GM23338 (cell line): ENCODE measurements around the gene ANKRD40. TPM values are rescaled to one million over a fixed set of nuclear protein-coding genes. Genes with fewer than 3 reads are reported as not detected.

ENCODE experiments used
- ATAC-seq: fragments of 200-7000 bp; cut with Tn5 transposase; 3 replicates; pipeline ENCODE4 v1.9.1; 2020
- DNase-seq: peaks from one replicate; pipeline ENCODE4 v3.0.0-alpha.2; 2015; ENCODE audit warnings: low spot score
- H2AFZ ChIP-seq: fragments of 200-600 bp; sonication (generic); 2 replicates; pipeline ENCODE4 v1.8.0; 2016; ENCODE audit warnings: antibody characterized with exemption, mild to moderate bottlenecking, moderate library complexity
- H3F3A ChIP-seq: fragments of 200-600 bp; sonication (generic); replicated peaks from 2 replicates; pipeline ENCODE4 v1.8.0; 2017; ENCODE audit warnings: antibody characterized with exemption, mixed run types, low read depth
- H3K27ac ChIP-seq: fragments of 200-600 bp; sonication (generic); 2 replicates; pipeline ENCODE4 v1.6.1; 2016; ENCODE audit warnings: low read depth
- H3K27me3 ChIP-seq: fragments of 200-600 bp; sonication (generic); 2 replicates; pipeline ENCODE4 v1.8.0; 2016; ENCODE audit warnings: mild to moderate bottlenecking, mixed run types, moderate library complexity; ENCODE audit not compliant: insufficient read depth
- H3K36me3 ChIP-seq: fragments of 200-600 bp; sonication (generic); 2 replicates; pipeline ENCODE4 v1.8.0; 2016; ENCODE audit warnings: mild to moderate bottlenecking; ENCODE audit not compliant: insufficient read depth
- H3K4me1 ChIP-seq: fragments of 200-600 bp; sonication (generic); 2 replicates; pipeline ENCODE4 v1.8.0; 2016; ENCODE audit warnings: mild to moderate bottlenecking, moderate library complexity; ENCODE audit not compliant: insufficient read depth
- H3K4me2 ChIP-seq: fragments of 200-600 bp; sonication (generic); 2 replicates; pipeline ENCODE4 v1.7.1; 2017; ENCODE audit warnings: mixed run types
- H3K4me3 ChIP-seq: fragments of 200-600 bp; sonication (generic); 2 replicates; pipeline ENCODE4 v1.6.1; 2016; ENCODE audit warnings: mixed run types
- H3K79me2 ChIP-seq: fragments of 200-600 bp; sonication (generic); replicated peaks from 2 replicates; pipeline ENCODE4 v1.8.0; 2017; ENCODE audit warnings: mild to moderate bottlenecking; ENCODE audit not compliant: insufficient read depth
- H3K9me2 ChIP-seq: fragments of 200-600 bp; sonication (generic); 2 replicates; pipeline ENCODE4 v1.8.0; 2017; ENCODE audit not compliant: insufficient read depth
- H4K20me1 ChIP-seq: fragments of 200-600 bp; sonication (generic); replicated peaks from 2 replicates; pipeline ENCODE4 v1.8.0; 2017; ENCODE audit warnings: mild to moderate bottlenecking; ENCODE audit not compliant: insufficient read depth
- H3K27ac Mint-ChIP-seq: 2 replicates; pipeline ENCODE4 v1.8.0; 2020; ENCODE audit warnings: inconsistent platforms, mild to moderate bottlenecking, moderate library complexity, mixed read lengths
- H3K27me3 Mint-ChIP-seq: 3 replicates; pipeline ENCODE4 v1.8.0; 2022; ENCODE audit warnings: low read depth, mild to moderate bottlenecking, moderate library complexity, mixed read lengths, inconsistent platforms; ENCODE audit not compliant: insufficient read depth, poor library complexity
- H3K36me3 Mint-ChIP-seq: 3 replicates; pipeline ENCODE4 v1.8.0; 2021; ENCODE audit warnings: low read depth, mild to moderate bottlenecking, inconsistent platforms, moderate library complexity, mixed read lengths
- H3K4me1 Mint-ChIP-seq: 3 replicates; pipeline ENCODE4 v1.8.0; 2020; ENCODE audit warnings: mild to moderate bottlenecking, inconsistent platforms, mixed read lengths
- H3K4me3 Mint-ChIP-seq: 3 replicates; pipeline ENCODE4 v1.8.0; 2021; ENCODE audit warnings: moderate library complexity, mild to moderate bottlenecking, inconsistent platforms, mixed read lengths
- H3K9me3 Mint-ChIP-seq: 3 replicates; pipeline ENCODE4 v1.8.0; 2020; ENCODE audit warnings: moderate library complexity, mild to moderate bottlenecking, inconsistent platforms, mixed read lengths
- CREB1 ChIP-seq: fragments of 250-450 bp; sonication (Bioruptor Pico); IDR thresholded peaks from 2 replicates; pipeline ENCODE4 v1.5.0; 2020; ENCODE audit warnings: low read depth, mild to moderate bottlenecking, moderate library complexity
- CTCF ChIP-seq, 2 experiments: fragments of 200-600 bp in 1 of 2; sonication (generic) in 1 of 2; conservative IDR thresholded peaks; 2 replicates each; pipeline versions ENCODE4 v1.5.1 to v1.6.1; 2016 to 2017; ENCODE audit warnings: antibody characterized with exemption in 2 of 2, low read depth in 2 of 2, mild to moderate bottlenecking in 2 of 2, moderate library complexity in 1 of 2
- ETS1 ChIP-seq: IDR thresholded peaks from 2 replicates; pipeline ENCODE4 v1.6.1; 2016; ENCODE audit warnings: antibody characterized with exemption
- EZH2 ChIP-seq: fragments of 200-600 bp; sonication (generic); IDR thresholded peaks from one replicate; pipeline ENCODE4 v1.8.0; 2017; ENCODE audit warnings: antibody characterized with exemption, mild to moderate bottlenecking, low read depth; ENCODE audit not compliant: unreplicated experiment
- EZH2phosphoT487 ChIP-seq: fragments of 200-600 bp; sonication (generic); IDR thresholded peaks from one replicate; pipeline ENCODE4 v1.8.1; 2018; ENCODE audit warnings: antibody characterized with exemption; ENCODE audit not compliant: unreplicated experiment
- JUNB ChIP-seq: IDR thresholded peaks from one replicate; pipeline ENCODE4 v1.6.1; 2016; ENCODE audit warnings: antibody characterized with exemption; ENCODE audit not compliant: unreplicated experiment
- NANOG ChIP-seq: IDR thresholded peaks from 2 replicates; pipeline ENCODE4 v1.6.1; 2016; ENCODE audit warnings: antibody characterized with exemption, borderline replicate concordance
- POLR2AphosphoS5 ChIP-seq: IDR thresholded peaks from 2 replicates; pipeline ENCODE4 v1.6.1; 2016; ENCODE audit warnings: antibody characterized with exemption, low read depth
- REST ChIP-seq: IDR thresholded peaks from one replicate; pipeline ENCODE4 v1.6.1; 2018; ENCODE audit warnings: antibody characterized with exemption; ENCODE audit not compliant: unreplicated experiment
- ZNF462 ChIP-seq: fragments of 250-450 bp; sonication (Bioruptor Pico); IDR thresholded peaks from 2 replicates; pipeline ENCODE4 v1.5.0; 2020; ENCODE audit warnings: mild to moderate bottlenecking, moderate library complexity
- polyA plus RNA-seq: library from polyadenylated mRNA; unstranded; fragments of >200 nt; fragmentation: Nextera tagmentation; extraction: Ambion mirVana; gene quantifications from 2 replicates; pipeline ENCODE4 v1.2.1, GENCODE V29; 2016
- total RNA-seq: library from RNA; depleted of rRNA; stranded (reverse); fragments of >200 nt; shearing (Covaris generic); gene quantifications from 2 replicates; pipeline ENCODE4 v1.2.3, GENCODE V29; 2014

ANKRD40 gene
- total and polyA plus RNA-seq, 2 experiments from 2014 or later: 19.0 to 42.1 TPM

GRCh38 chr17:50645748-50646682 lies 61.7 kb downstream of the ANKRD40 start:
- no peak overlapping the region for H2AFZ ChIP-seq
- no peak overlapping the region for H3K27ac ChIP-seq
- H3K9me3 Mint-ChIP-seq: no peaks in the 10 kb centered on the region; the same call in 2 of the 3 replicates
- H3K79me2 ChIP-seq: no peaks in the 10 kb centered on the region
- no peaks in the 10 kb centered on the region for H3F3A ChIP-seq
- no peaks in the 10 kb centered on the region for H3K36me3 ChIP-seq
- peaks cover 6% of the 10 kb centered on the region; the same call in 2 of the 3 replicates for H3K4me1 Mint-ChIP-seq
- DNase-seq (no peak), ATAC-seq (no peak)
- no peak for TF ChIP-seq NANOG
- TF ChIP-seq CREB1: no peak
- TF ChIP-seq ZNF462: no peak
- TF ChIP-seq REST: no peak
- TF ChIP-seq ETS1: no peak
- TF ChIP-seq EZH2: no peak
- no peak for TF ChIP-seq CTCF (conservative IDR thresholded peaks at IDR 0.05; ENCODE audit: low read depth in 2 of 2)
- no peak for TF ChIP-seq POLR2AphosphoS5
- TF ChIP-seq JUNB: no peak
- TF ChIP-seq EZH2phosphoT487: no peak
- H3K27ac Mint-ChIP-seq: no peak overlapping the region
- no peak overlapping the region for H3K4me2 ChIP-seq
- no peak overlapping the region for H3K4me3 ChIP-seq
- H3K9me2 ChIP-seq: no peaks in the 10 kb centered on the region
- H3K36me3 Mint-ChIP-seq: no peaks in the 10 kb centered on the region; the same call in 2 of the 3 replicates
- H4K20me1 ChIP-seq: no peaks in the 10 kb centered on the region
- H3K4me1 ChIP-seq: peaks cover 7% of the 10 kb centered on the region; the same call in 1 of the 2 replicates
- no peak overlapping the region for H3K4me3 Mint-ChIP-seq
- H3K27me3 Mint-ChIP-seq: peaks cover 9% of the 10 kb centered on the region
- H3K27me3 ChIP-seq: no peaks in the 10 kb centered on the region
